ENCODE measurements around the gene MRPS7. TPM values are rescaled to one million over a fixed set of nuclear protein-coding genes. Genes with fewer than 3 reads are reported as not detected.

MRPS7 gene
- total and polyA plus RNA-seq, 9 of the 15 experiments (the other 6 are each of a cell fraction or from before 2014, with no cell fraction given) = 107 to 244 (median 132) TPM

DNA sequence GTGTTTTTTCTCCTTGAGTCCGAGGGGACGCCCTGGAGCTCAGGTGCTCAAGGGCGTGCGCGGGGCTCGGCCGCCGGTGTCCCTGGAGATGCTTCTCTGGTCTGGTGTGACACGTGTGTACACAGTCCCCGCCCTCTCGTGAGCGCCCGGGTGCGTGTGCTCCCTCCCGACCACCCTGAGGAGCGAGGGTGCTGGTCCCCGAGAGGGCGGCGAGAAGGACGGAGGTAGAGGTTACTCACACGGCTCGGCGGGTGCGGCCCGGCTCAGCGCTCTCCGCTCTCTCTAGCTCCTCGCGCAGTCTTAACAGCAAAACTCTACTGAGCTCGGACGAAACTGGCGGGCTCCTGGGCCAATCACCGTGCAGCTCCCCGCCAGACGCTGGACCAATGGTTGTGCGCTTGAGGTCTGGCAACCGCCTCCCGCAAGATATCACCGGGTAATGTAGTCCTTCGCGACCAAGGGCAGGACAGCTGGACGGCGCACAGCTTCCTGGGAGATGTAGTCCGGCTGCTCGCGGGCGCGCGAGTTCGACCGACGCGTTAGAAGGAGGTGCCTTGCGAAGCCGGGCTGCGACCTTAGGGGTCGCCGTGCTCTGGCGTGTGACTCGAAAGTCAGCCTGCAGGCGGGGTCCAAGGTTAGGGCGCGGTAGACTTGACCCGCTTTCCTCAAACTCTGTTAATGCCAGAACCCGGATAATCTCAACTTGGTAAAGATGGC, 27.6 kb downstream of the MRPS7 start, which contains the start of gene SLC25A19 (continued):
- TF ChIP-seq TOE1 (IDR thresholded peaks at IDR 0.05; ENCODE audit: borderline replicate concordance) = no peak
- no peak for TF ChIP-seq TOE1 (CRISPR knock-in tag; IDR thresholded peaks at IDR 0.05; ENCODE audit: borderline replicate concordance, low read depth)
- peak; percentile 92 for TF ChIP-seq SAP30 (IDR thresholded peaks at IDR 0.05; ENCODE audit: borderline replicate concordance, insufficient read depth, low read depth, low read length, poor library complexity, severe bottlenecking)
- TF ChIP-seq, protein P1, sequence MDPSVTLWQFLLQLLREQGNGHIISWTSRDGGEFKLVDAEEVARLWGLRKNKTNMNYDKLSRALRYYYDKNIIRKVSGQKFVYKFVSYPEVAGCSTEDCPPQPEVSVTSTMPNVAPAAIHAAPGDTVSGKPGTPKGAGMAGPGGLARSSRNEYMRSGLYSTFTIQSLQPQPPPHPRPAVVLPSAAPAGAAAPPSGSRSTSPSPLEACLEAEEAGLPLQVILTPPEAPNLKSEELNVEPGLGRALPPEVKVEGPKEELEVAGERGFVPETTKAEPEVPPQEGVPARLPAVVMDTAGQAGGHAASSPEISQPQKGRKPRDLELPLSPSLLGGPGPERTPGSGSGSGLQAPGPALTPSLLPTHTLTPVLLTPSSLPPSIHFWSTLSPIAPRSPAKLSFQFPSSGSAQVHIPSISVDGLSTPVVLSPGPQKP (CRISPR knock-in tag; IDR thresholded peaks at IDR 0.05) = no peak
- TF ChIP-seq TGIF2 (CRISPR knock-in tag; IDR thresholded peaks at IDR 0.05) = no peak
- no peak for TF ChIP-seq ZNF165 (CRISPR knock-in tag; IDR thresholded peaks at IDR 0.05; ENCODE audit: borderline replicate concordance)
- peak; percentile 57; the same call in 1 of the 2 replicates for TF ChIP-seq JUND (IDR thresholded peaks at IDR 0.05; ENCODE audit: borderline replicate concordance, low read depth, low read length)
- TF ChIP-seq JUND (tag; IDR thresholded peaks at IDR 0.05; ENCODE audit: borderline replicate concordance, low read depth, low read length) = no peak; the same call in 2 of the 3 replicates
- peak; percentile 86 for TF ChIP-seq SP1 (CRISPR knock-in tag; IDR thresholded peaks at IDR 0.05)
- no peak for TF ChIP-seq BRD9 (IDR thresholded peaks at IDR 0.05; ENCODE audit: low read depth, partially characterized antibody)
- peak; percentile 75; the same call in 1 of the 2 replicates for TF ChIP-seq ZNF431 (CRISPR knock-in tag; IDR thresholded peaks at IDR 0.05)
- peak; percentile 64; the same call in 1 of the 2 replicates for TF ChIP-seq ZNF24 (IDR thresholded peaks at IDR 0.05)
- 0 out of 4 replicates have a peak, but pooled peaks of 1 of the 2 experiments have one; percentile 19 for TF ChIP-seq TBL1XR1 (IDR thresholded peaks at IDR 0.05; ENCODE audit: low read length in 2 of 2)
- TF ChIP-seq, protein P2, sequence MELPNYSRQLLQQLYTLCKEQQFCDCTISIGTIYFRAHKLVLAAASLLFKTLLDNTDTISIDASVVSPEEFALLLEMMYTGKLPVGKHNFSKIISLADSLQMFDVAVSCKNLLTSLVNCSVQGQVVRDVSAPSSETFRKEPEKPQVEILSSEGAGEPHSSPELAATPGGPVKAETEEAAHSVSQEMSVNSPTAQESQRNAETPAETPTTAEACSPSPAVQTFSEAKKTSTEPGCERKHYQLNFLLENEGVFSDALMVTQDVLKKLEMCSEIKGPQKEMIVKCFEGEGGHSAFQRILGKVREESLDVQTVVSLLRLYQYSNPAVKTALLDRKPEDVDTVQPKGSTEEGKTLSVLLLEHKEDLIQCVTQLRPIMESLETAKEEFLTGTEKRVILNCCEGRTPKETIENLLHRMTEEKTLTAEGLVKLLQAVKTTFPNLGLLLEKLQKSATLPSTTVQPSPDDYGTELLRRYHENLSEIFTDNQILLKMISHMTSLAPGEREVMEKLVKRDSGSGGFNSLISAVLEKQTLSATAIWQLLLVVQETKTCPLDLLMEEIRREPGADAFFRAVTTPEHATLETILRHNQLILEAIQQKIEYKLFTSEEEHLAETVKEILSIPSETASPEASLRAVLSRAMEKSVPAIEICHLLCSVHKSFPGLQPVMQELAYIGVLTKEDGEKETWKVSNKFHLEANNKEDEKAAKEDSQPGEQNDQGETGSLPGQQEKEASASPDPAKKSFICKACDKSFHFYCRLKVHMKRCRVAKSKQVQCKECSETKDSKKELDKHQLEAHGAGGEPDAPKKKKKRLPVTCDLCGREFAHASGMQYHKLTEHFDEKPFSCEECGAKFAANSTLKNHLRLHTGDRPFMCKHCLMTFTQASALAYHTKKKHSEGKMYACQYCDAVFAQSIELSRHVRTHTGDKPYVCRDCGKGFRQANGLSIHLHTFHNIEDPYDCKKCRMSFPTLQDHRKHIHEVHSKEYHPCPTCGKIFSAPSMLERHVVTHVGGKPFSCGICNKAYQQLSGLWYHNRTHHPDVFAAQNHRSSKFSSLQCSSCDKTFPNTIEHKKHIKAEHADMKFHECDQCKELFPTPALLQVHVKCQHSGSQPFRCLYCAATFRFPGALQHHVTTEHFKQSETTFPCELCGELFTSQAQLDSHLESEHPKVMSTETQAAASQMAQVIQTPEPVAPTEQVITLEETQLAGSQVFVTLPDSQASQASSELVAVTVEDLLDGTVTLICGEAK (IDR thresholded peaks at IDR 0.05) = peak; percentile 67
- TF ChIP-seq, protein P2 (CRISPR knock-in tag; IDR thresholded peaks at IDR 0.05) = no peak
- TF ChIP-seq FIP1L1 (IDR thresholded peaks at IDR 0.05; ENCODE audit: low read depth, low read length, poor library complexity, severe bottlenecking) = peak; percentile 61
- TF ChIP-seq ZNF133 (CRISPR knock-in tag; IDR thresholded peaks at IDR 0.05) = no peak

Data from K562 (cell line).